Activated CD8-positive, alpha-beta memory T cell treated with anti-CD3 and anti-CD28 coated beads for 36 hours (primary cell): ENCODE results near the gene SLC16A10. TPM values are rescaled to one million over a fixed set of nuclear protein-coding genes. Genes with fewer than 3 reads are reported as not detected.
"Not testable (repeated sequence)": the region's sequence is repeated elsewhere in the genome, so short reads cannot be mapped to it uniquely, and the experiment has no call there.

Source experiments
- CTCF ChIA-PET: fragments of 350-600 bp; sonication (Branson Sonifier 250); formaldehyde crosslinking; loops from one replicate; lab custom pipeline; 2021; ENCODE audit warnings: antibody characterized with exemption; lab: Charles Lee
- POLR2A ChIA-PET: fragments of 350-600 bp; sonication (Branson Sonifier 250); formaldehyde crosslinking; loops from one replicate; lab custom pipeline; 2021; ENCODE audit warnings: antibody characterized with exemption; lab: Charles Lee
- total RNA-seq, 2 experiments: library from RNA; stranded (reverse); gene quantifications; one replicate each; pipeline ENCODE4 v1.2.3, GENCODE V29; 2021

The SLC16A10 gene
- total RNA-seq, 2 experiments from 2014 or later: 4.4 to 5.3 TPM

DNA sequence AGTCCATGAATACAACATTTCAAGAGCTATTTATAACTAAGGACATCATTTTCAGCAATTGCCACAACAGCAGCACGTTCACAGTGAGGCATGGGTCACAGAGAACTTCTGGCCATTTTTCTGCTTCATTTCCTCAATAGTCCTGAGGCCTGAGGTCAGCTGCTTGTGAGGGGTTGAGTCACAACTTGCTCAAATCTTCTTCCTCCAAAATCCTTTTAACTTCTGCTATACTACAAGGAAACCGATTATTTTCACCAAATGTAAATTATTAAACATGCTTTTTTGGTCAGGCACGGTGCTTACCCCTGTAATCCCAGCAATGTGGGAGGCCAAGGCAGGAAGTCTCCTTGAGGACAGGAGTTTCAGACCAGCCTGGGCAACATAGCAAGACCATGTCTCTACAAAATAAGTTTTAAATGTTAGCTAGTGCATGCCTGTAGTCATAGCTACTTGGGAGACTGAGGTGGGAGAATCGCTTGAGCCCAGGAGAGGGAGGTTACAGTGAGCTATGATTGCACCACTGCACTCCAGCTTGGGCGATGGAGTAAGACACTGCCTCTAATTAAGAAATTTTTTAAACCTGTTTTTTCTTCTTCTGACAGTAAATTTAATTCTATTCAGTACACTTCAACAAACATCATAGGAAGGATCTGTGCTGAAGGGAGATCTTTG is 11.1 kb upstream of the SLC16A10 start:
- ChIA-PET POLR2A (no interaction called here), CTCF (no interaction called here)

DNA sequence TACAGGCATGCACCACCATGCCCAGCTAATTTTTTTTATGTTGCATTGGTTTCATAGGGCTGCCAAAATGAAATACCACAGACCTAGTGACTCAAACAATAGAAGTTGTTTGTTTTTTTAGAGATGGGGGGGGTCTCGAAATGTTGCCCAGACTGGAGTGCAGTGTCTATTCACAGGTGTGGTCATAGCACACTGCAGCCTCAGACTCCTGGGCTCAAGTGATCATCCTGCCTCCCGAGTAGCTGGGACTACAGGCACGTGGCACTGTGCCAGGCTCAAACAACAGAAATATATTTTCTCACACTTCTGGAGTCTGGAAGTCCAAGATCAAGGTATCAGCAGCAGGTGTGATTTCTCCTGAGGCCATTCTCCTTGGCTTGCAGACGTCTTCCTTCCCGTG is 6.6 kb upstream of the SLC16A10 start:
- ChIA-PET CTCF (no interaction called here), POLR2A (no interaction called here)

DNA sequence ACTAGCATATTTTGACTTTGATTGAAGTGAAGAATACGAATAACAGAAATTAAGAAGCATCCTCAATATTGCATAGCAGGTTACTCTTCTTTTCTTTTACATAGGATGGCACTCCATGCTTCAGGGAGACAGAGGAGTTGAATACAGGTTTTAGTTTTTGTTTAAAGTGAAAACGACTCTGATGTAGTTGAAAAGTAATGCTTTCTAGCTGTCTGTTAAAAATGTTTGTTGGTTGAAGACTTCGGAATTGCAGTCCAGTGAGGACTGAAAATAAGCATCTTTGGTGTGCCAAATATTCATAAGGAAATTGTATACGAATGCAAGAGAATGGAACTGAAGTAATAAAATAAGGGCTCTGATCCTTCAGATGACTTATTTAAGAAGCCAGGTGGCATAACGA is 618 bp upstream of the SLC16A10 start:
- ChIA-PET POLR2A (no interaction called here), CTCF (no interaction called here)

DNA sequence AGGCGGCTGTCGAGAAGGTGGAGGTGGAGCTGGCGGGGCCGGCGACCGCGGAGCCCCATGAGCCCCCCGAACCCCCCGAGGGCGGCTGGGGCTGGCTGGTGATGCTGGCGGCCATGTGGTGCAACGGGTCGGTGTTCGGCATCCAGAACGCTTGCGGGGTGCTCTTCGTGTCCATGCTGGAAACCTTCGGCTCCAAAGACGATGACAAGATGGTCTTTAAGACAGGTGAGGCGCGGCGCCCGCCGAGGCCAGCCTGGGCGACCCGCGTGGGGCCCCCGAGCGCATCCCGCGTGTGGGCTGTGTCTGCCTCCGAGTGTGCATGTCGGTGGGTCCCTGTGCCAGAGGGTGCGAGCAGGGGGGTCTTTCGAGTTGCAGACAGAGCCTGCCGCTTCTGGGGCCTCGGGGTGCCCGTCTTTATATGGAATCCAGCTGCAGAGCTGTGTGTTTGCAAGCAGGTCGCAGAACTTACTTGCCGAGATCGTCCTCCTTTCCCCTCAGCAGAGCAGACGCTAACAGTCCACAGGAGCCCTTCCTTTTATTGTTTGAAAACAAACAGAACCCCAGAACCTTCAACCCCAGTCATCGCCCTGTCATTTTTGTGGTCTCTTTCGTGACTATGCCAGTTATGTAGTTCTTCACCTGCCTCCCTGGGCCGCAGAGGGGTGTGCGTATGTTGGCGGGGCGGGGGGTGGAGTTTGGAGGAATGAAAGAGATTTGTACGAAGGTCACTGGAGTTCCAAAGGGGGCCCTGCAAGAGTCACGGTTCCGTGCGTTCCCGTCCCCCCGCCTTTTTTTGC is 766 bp downstream of the SLC16A10 start:
- CTCF ChIA-PET: interaction anchor here (0.9 kb wide), 1 partner anchor 171 kb away, joined by 4 read pairs; a partner anchor contains a TSS
- POLR2A ChIA-PET: interaction anchor here (1.4 kb wide), 1 partner anchor 273 kb away, joined by 5 read pairs; the partner anchor contains the start of gene CDK19

DNA sequence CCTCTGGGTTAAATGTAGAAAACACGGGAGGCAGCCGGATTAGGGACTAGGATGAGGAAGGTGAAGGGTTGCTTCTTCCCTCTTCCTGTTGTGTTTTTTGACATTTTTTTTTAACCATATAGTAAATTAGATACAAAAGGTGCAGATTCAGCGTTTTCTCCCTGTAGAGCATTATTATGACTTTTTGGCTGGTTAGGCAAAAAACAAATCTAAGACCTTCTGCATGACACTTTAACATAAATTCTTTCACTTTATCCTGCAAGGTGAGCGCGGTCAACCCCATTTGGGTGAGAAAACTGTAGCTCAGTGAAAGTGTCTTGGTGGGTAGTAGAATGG is 1.3 kb downstream of the SLC16A10 start:
- ChIA-PET POLR2A (no interaction called here), CTCF (no interaction called here)

DNA sequence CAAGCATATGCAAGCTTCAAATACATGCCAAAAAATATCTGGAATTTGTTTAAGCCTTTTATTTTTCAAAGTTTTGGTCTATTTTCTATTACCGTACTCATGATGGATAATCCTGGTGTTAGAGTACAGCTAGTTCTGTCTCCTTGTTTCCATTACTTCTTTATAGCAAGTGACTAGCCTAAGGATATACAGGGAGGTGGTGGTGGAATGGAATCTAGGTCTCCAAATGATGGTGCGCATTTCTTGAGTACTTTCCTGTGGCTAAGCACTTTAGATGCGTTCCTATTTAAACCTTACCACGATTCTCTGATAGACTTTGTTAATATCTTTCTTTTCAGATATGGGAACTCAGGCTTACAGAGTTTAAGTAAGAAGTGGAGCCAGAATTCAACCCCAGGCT is 3.5 kb downstream of the SLC16A10 start:
- CTCF ChIA-PET: no interaction called here
- POLR2A ChIA-PET: no interaction called here

DNA sequence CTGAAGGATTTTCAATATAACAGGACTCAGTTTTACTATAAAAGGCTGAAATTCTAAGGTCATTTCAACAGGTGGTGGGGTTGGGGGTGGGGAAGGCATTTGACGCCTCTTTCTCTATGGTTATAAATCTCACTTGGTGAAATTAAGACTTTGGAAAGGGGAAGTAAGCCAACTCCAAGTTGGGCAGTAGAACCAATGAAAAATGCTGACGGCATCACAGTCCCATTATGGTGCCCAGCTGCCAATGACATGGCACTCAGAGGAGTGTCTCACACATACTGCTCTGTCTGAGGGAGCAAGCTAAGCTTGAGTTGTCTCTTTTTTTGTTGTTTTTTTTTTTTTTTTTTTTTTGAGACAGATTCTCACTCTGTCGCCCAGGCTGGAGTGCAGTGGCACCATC is 4.7 kb downstream of the SLC16A10 start:
- POLR2A ChIA-PET: no interaction called here
- CTCF ChIA-PET: no interaction called here

DNA sequence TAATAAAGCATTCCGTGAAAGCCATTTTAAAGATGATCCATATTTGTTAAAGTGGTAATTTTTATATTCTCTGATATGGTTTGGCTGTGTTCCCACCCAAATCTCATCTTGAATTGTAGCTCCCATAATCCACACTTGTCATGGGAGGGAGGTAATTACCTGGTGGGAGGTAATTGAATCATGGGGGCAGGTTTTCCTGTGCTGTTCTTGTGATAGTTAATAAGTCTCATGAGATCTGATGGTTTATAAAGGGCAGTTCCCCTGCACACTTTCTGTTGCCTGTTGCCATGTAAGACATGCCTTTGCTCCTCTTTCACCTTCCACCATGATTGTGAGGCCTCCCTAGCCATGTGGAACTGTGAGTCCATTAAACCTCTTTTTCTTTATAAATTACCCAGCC is 8.2 kb downstream of the SLC16A10 start:
- CTCF ChIA-PET: not testable (repeated sequence)
- POLR2A ChIA-PET: interaction anchor here (0.7 kb wide), 1 partner anchor 37 kb away, joined by 4 read pairs; no protein-coding TSS in a partner anchor

DNA sequence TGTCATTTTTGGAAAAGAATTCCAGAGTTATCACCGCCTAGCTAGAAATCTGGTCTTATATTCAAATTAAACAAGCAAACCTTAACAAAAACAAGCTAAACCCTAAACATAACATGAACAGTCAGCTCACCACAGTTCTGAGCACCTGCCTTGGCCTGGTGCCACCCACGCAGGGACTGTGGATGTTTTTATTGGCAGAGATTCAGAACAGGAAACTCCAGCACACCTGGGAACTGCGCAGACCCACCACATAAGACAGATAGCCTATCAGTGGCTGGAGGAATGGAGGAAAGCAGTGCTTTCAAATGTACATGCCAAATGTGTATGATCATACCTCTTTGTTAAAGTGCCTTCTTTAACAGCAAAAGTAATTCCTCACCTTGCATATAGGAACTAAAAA is 8.9 kb downstream of the SLC16A10 start:
- ChIA-PET CTCF (no interaction called here), POLR2A (interaction anchor here (0.7 kb wide), 1 partner anchor 38 kb away, joined by 4 read pairs; no protein-coding TSS in a partner anchor)

DNA sequence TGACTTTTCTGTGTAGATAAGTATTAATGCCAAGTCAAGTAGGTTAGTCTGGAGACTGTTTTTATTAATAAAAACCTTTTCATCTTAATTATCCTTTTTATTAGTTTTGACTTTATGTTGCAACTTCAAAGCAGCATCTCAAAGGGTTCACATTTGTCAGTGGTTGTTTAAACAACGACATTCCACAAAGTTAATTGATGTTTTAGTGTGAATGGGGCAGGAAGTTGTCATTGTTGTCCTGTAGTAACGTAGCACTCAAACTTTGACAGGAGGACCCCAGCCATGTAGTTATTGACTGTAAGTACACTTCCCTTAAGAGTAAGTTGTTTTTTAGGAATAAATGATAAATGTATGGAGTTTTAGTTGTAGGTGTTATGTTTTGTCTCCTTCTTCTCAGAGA is 11.3 kb downstream of the SLC16A10 start:
- CTCF ChIA-PET: no interaction called here
- POLR2A ChIA-PET: no interaction called here

DNA sequence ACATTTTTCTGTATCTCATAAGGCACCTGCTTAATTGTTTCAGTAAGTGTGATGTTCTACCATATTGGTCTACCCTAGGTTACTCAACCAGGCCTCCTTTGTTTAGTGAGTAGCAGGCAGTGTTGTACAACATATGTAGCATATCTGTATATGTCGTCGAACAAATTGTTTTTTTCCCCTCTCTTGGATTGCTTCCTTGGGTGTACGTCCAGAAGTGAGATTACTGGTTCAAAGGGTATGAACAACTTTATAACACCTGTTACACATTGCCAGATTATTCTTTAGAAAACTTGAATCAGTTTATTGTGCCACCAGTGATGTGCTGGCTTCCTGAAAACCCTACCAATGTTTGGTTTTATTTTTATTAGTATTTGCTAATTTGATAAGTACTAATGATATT is 14.7 kb downstream of the SLC16A10 start:
- CTCF ChIA-PET: no interaction called here
- POLR2A ChIA-PET: no interaction called here

DNA sequence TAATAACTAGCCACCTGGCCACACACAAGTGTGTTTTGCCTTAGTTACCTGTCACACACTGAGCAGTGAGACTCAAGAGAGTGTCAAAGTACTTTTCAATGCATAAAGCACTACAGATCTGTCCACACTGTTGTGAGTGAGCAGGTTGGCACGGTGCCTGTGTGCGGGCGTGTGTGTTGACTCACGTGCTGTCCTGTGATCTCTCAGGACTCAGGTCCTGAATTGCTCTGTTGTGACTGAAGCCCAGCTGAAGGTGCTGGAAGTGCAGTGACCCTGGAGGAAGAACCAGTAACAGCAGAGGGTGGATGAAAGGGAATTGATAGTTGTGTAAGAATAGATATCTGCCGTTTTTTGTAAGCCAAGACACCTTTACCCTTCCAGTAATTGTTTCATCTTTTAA is 18.3 kb downstream of the SLC16A10 start:
- ChIA-PET CTCF (no interaction called here), POLR2A (no interaction called here)

DNA sequence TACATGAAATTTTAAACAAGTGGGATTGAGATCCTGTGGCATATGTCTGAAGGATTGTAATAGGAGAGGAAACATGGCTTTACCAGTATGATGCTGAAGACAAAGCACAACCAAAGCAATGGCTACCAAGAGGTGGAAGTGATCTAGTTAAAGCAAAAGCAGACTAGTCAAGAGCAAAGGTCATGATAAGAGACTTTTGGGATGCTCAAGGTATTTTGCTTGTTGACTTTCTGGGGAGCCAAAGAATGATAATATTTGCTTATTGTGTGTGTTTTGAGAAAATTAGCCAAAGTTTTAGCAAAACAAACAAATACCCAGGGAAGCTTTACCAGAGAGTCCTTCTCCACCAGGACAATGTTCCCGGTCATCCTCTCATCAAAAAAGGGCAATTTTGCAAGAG is 20.3 kb downstream of the SLC16A10 start:
- CTCF ChIA-PET: no interaction called here
- POLR2A ChIA-PET: no interaction called here

DNA sequence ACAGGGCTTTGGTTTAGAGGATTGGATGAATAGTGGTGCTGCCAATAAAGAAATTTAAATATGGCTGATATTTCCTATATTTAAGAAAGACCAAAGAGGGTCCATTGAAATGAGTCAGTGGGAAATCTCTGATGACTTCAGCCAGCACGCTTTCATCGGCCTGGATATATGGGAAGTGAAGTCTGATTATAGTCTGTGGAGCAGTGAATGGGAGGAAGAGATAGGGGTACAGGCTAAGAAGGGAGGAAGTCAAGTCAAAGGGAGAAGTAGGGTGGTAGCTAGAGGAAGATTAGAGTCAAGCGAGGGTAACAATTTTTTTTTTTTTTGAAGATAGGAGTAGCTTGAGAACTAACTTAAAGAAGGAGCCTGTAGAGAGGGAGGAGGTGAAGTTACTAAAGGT is 22.7 kb downstream of the SLC16A10 start:
- ChIA-PET POLR2A (no interaction called here), CTCF (no interaction called here)

DNA sequence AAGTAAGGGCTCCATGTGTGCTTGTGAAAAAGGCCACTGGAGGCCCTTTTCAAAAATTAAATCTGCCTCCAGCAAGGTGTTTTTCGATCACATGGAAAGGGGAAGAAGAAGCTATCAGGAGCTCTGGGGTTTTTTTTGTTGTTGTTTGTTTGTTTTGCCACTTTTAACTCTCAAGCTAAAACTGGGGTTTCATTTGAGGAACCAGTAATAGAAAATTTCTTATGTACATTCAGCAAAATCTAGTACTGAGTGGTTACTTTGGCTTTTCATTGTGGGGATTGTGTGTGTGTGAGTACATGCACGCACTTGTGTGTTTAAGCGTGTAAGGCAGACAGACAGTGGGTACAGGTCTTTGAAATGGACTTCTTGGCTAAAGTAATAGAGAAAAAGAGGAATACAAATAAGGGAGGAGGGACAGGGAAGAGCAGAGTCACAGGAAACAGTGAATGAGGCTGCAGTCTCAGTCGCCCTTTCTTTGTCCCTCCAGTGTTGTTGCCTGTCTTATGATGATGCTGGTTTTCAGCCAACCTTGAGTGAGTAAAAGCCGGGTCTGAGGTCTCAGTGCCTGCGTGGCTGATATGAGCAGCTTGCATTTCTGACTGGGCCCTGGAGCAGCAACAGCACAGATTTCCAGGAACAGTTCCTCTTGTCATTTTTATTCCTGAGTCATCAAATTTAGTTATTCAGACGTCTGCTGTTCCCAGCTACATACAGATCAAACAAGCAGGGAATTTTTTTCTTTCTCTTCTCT is 26.2 kb downstream of the SLC16A10 start:
- POLR2A ChIA-PET: no interaction called here
- CTCF ChIA-PET: no interaction called here

DNA sequence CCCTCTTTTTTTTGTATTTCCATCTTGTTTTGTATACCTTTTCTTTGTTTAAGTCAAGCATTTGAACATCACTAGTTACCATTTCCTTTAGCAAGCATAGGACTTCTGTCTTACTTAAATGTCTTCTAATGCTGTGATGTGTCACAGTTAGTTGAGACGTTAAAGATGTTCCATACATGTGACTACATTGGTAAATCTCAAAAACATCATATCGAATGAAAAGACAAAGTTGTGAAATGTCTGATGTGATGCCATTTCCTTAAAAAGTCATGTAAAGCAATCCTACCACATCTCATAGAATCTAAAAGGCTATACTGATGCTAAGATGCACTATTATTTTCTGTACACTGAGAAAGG is 26.8 kb downstream of the SLC16A10 start:
- ChIA-PET POLR2A (no interaction called here), CTCF (no interaction called here)

DNA sequence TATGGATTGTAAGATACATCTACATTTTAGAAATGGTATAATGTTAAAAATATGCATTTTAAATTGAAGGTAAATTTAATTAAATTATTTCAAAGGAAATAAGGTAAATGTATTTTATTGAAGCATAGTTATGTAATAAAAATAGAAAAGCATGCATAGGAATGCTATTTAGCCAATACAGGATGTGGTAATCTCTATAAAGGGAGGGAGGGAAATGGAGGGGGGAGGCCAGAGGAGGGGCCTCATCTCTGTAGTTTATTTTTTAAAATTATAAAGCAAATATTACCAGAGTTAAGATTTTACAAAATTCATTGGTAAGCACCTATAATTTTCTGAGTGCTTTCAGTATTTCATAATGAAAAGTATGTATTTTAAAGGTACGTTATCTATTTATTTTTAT is 27.2 kb downstream of the SLC16A10 start:
- POLR2A ChIA-PET: no interaction called here

DNA sequence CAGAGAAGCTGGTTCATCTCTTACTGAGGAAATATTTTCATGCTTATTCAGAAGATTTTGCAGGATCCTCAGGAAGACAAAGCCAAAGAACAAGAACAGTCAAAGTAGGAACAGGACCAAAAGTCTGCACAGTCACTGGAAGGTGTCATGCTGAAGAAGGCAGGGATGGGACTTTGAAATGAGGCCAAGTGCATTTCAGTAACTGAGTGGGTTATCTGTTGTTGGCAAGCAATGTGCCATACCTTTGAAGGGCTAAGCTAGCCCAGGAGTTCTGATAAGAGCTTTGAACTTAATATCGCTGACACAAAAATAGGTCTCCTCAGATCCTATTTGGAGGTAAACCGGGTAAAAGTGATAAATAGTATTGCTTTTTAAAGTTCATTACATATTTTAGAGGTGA is 31.5 kb downstream of the SLC16A10 start:
- ChIA-PET POLR2A (no interaction called here), CTCF (no interaction called here)

More for the DNA sequence above, 27.2 kb downstream of the SLC16A10 start:
- CTCF ChIA-PET: no interaction called here

DNA sequence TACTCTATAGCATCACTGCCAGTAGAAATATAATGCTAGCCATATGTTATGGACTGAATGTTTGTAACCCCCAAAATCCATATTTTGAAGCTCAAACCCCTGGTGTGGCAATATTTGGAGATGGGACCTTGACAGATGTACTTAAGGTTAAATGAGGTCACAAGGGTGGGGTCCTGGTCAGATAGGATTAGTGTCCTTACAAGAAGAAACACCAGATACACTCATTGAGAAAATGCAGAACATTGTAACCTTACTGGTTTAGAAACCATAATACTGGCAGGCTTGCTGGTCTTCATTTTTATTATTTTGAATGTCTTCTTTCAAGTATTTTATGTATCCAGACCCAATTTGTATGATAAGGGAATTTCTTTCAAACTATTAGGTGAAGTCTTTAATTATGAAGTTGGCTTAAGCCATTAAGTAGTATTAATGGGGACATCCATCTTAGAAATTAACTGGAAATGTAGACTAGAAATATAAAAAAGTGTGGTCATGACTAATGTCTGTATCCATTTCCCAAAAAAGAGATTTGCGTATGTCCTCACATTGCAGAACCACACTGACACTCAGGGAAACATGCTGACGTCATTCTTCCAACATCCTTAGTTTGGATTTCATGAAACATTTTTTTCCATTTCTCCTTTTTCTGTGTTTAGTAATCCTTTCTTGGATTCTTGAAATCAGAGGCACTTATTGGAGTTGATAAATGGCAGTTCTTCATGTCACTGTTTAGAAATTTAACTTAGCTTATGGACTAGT is 32.4 kb downstream of the SLC16A10 start:
- ChIA-PET CTCF (no interaction called here), POLR2A (no interaction called here)
